NCI-H748 (cell line): Measurements from ENCODE around the gene BMP7.
A peak's percentile ranks its signal among the peaks of the same experiment; 100 is the strongest.

Experiments used
- DNase-seq: peaks from one replicate; lab custom pipeline; 2025; ENCODE audit not compliant: unreplicated experiment; lab: John Stamatoyannopoulos, UW

Gene BMP7

DNA sequence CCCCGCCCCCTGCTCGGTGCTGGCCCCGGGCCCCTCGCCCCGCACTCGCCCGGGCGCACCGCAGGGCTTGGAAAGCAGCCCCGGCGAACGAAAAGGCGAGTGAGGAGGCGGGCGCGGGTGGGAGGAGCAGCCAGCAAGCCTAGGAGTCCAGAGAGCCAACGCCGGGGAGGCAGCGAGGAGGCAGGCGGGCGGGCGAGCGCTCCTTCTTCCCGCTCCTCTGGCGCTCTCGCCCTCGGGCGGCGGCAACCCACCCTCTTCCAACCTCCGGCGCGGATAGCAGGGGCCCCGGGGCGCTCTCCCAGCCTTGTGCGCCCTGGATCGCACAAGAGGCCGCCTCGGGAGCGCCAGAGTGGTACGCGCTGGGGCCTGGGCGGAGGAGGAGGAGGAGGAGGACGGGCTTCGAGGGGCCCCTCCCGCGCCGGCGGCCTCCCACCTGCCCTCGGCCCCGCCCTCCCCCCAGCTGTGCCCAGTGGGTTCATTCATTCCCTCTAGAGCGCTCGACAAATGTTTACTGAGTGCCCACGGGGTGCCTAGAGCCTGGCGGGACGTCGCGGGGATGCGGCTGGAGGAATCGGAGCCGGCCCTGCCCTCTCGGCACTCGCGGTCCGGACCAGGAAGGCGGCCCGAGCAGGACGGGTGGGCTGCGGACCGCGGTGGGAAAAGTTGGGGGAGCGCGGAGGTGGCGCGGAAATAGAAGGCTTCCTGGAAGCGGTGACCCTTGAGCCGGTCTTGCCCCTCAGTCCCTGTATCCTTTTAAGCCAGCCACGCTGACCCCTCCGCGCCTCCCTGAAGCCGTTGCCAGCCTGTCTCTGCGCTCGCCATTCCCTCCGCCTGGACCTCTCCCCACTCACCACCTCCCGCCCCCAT is at the start of gene BMP7:
Gene BMP7, minus strand, starts transcription at position 351 of the 867 bp plus-strand sequence. CDS start 519 bp downstream, outside the sequence.
- DNase-seq: peak; percentile 66

DNA sequence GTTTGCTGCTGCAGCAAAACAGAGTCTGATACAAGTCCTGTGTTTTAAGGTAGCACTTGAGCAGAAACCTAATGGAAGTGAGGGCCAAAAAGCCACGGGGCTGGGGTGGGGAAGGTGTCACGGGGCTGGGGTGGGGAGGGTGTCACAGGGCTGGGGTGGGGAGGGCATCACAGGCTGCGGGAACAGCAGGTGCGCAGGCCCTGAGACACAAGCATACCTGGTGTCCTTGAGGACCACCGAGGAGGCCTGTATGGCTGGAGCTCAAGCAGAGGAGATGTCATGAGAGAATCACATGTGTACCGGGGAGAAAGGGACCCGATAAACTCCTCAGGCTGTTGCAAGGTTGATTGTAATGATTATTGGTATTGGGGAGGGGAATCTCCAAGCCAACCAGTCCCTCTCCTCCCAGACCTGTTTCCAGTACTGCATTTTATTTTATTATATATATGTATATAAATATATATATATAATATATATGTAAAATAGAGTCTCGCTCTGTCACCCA is 49.6 kb upstream of the BMP7 start:
- DNase-seq: no peak

DNA sequence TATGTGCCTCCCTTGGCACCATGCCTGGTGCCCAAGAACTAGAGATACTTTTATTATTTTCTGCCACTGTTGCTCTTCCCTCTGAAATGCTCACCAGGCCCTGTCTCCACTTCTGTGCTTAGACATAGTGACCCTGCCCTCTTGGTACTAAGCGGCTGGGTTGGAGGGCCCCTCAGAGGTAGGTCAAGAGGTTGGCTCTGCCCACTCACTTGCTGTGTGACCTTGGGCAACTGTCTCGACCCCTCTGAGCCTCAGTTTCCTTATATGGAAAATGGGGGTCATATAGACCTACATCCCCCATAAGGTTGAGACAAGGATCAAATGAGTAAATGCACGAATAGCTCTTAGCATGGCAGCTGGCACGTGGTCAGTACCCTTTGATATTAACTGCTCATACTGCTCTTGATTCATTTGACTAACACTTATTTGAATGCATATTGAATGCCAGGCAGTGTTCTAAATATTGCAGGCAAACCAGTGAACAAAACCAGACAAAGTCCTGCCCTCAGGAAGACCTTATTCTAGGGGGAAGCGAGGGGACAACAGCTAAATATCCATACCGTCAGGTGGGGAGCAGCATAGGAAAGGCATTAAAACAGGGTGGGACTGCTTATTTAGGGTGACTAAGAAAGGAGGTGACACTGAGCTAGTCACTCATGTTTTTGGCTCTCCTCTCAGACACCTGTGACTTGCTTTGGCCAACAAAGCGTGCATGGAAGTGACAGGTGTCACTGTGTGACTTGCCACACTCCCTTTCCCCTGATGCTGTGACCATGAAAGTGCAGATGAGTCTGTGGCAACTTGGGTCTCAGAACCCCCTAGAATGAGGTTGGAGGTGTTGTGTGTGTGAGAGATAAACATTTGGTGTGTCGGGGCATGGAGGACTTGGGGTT is 48.9 kb upstream of the BMP7 start:
- no peak for DNase-seq

DNA sequence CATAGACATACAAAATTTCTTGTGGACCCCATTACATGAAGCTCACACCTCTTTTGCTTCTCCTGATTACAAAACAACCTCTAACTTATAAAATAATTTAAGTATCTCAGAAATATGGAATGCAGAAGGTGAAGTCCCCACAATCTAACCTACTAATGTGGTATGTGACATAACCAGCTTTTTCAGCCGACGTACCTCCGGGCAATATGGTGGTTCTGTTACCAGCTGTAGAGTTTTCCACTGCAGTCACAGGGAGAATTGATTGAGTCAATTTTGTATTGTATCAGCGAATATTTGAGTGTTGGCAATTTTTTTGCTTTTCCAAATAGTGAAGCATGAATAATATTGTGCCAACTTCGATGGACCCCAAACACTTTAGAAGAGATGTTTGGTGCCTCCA is 47.5 kb upstream of the BMP7 start:
- DNase-seq: no peak

DNA sequence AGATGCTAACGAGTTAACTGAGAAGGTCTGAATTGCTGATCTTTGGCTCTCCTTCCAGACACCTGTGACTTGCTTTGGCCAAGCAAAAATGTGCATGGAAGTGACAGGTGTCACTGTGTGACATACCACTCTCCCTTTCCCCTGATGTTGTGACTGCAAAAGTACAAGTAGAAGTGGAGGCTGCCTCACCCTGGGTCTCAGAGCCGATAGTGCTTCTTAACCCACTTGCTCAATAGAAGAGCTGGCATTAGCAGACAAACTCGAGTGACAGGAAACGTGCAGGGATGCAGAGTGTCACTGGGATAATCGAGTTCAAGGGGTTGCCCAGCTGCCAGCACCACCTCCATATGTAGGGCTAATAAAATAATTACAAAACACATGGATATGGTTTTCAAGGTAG is 46.8 kb upstream of the BMP7 start:
- DNase-seq: no peak

DNA sequence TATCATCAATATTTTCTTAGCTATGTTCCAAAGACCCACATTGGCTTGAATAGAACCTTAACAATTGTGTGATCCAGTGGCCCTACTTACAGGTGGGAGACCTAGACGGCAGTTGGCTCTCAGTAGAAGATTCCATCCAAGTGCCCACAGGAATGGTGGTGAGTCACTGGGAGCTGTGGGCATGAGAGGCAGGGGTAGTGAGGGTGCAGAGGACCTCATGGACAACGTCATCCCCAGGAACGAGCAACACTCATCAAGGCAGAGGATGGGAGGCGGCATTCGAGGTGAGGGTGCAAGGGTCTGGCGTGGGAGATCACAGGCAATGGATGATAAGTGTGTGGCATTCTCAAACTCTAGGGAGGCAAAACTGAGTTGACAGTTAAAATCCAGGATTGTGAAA is 45.7 kb upstream of the BMP7 start:
- DNase-seq: no peak

DNA sequence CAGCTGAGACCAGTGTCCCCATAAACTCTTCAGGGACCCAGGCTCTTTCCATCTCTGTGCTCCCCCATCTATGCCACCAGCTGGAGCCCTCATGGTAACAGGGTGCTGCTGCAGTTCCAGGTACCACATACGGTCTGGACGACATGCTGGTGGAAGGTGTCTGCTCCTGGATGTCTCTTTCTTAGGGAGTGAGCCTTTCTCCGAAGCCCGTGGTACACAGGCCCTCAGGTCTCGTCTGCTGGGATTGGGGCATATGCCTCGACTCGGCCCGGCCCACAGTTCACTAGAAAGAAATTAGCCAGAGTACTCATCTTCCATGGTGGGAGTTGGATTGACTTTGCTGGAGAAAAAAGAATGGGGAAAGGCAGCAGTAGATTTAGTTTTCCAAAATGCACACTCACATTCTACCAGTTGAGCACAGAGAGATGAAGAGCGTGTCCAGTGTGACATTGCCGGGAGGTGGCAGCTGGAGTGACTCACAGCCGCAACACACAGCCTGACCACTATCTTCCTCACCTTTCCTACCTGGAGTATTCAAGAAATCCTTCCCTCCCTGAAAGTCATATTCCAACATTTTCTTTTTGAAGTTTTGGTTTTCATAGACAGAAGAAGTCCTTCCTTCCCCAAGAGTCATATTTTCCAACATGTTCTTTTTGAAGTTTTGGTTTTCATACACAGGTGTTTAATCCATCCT is 44.5 kb upstream of the BMP7 start:
- DNase-seq: no peak

DNA sequence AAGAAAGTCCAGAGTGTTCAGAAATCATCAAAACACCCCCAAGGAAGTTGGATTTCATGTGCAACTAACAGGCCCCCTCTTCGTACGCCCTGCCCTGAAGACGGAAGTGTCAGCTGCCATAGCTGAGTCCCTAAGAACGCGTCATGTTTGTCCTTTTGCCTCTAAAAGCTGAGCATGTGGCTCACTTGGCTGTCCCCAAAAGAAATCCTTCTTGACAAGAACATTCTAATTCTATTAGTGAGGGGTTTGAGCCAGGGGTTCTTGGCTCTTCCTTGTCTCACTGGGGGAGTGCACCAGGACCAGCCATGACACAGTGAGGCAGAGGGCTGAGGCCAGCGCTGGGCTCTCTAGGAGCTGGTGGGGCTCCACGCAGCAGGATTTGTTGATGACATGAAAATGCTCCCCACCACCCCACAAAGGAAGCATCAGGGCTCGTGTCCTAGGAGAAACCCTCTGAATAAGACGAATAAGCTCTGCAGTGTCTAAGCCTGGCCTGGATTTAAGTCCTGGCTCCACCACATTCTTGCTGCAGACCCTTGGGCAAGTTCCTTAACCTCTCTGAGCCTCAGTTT is 43.2 kb upstream of the BMP7 start:
- DNase-seq: no peak

DNA sequence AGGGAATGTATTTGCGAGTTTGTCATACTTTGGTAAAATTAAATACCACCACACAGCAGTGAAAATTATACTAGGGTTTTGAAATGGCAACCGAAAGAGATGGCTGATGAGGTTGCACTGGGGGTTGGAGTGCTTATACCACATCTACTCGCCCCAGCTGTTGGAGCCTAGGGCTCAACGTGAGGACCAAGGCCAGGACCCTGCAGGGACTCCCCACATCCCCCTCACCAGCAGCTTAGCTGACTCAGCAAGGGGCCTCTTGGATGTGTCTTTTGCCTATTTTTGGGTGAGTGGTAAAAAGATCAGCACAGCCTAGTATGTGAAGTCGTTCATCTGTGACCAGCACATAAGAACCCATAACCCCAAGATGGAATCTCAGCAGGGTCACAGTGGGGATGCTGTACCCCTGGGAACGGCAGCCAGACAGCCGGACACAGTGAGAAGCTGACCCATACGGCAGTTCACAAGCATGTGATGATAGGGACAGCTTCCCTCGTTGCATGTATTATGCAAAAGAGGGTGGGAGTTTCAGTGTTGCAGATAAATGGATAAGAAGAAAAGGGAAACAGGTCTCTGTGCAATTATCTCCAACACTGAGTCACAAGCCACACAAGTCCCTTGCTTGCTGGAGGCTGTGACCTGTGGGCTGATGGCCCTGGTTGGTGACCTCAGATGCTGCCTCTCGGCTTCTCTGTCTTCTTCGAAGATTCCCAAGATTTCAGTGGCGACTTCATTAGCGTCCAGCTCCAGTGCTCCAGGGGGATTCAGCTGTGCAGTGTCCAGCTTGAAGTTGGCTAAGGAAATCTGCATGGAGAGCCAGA is 42.2 kb upstream of the BMP7 start:
- no peak for DNase-seq

DNA sequence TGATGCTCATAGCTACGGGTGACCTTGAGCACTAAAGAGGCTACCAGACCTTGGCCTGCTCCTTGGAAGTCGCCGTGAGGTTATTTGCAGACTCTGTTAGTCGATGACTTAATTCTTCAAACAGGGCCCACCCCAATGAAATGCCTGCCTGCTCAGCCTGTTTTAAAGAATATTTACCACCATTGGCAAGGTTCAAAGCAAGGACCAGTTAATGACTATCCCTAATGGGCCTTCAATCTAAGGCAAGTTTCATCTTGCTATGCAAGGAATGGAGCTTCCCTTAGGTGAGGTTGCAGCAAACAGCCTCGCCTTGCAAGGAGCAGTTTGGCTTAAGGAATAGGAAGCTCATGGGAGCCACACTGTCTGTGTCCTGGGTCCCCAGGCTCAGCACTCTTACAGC is 40.3 kb upstream of the BMP7 start:
- DNase-seq: no peak

DNA sequence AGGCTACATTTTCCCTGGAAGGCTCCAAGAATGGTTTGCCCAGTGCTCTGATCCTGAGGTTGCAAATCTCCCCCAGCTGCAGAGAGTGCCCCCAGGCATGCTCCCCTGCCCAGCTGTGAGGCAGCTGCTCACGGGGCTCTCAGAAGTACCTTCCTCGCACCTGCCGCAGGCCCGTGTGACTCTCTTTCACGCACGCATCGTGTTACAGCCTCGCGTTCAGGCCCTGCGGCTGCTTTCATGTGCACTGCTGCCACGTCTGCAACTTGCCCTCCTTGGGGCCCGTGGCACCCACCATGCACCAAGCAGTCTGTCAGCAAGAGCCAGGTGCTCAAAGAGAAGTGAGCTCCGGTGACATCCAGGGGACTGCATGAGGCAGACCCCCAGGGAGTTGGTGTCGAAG is 34.6 kb upstream of the BMP7 start:
- DNase-seq: peak; percentile 12

DNA sequence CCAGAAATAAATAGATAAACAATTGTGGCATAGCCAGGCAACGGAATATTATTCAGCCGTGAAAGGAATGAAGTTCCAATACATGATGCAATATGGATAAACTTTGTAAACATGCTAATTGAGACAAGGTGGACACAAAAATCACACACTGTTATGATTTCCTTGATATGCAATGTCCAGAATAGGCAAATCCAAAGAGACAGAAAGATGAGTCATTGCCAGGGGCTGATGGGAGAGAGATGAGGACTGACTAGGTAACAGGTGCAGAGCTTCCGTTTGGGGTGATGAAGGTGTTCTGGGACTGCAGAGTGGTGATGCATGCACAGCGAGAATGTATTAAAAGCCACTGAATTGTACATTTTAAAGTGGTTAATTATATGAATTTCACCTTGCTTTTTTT is 32.0 kb upstream of the BMP7 start:
- DNase-seq: no peak

DNA sequence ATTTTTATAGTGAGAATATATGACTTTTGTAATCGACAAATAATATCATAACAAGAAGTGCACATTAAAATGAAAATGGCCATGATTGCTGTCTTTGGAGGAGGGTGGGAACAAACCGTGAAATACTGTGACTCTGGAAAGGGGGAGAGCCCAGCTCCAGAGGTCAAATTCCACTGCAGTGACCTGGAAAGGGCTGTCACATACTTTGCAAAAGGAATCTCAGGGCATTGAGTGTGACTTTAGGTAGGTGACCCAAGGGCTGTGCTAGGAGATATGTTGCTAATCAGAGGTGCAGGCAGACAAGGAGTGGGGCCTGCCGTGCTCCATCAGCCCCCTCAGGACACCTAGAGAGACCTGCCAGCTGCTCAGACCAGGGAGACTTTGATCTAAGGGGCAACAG is 28.1 kb upstream of the BMP7 start:
- no peak for DNase-seq

DNA sequence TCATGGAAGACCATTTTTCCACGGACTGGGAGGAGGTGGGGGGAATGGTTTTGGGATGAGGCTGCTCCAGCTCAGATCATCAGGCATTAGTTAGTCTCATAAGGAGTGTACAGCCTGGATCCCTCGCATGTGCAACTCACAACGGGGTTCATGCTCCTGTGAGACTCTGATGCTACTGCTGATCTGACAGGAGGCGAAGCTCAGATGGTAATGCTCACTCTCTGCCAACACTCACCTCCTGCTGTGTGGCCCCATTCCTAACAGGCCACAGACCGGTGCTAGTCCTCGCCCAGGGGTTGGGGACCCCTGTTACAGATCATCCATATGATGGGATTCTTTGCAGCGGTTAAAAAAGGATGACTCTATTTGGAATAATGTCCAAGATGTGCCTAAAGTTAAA is 27.6 kb upstream of the BMP7 start:
- no peak for DNase-seq

DNA sequence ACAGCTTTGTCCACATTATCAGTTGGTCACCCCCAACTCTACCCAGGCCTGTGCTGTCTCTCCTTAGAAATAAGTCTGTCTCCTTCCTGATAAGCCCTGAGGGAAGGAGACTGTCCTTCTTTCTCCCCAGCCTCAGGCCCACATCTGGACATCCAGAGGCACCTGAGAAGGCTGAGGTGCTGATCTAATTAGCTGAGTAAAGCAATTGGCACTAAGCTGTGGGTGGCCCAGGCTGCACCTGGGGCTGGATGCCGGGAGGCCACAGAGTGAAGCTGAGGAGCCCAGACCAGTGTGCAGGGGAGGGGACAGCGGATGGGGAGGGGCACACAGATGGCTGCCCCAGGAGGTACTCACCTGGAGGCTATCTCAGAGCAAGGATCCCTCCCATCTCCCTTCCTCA is 26.2 kb upstream of the BMP7 start:
- no peak for DNase-seq

DNA sequence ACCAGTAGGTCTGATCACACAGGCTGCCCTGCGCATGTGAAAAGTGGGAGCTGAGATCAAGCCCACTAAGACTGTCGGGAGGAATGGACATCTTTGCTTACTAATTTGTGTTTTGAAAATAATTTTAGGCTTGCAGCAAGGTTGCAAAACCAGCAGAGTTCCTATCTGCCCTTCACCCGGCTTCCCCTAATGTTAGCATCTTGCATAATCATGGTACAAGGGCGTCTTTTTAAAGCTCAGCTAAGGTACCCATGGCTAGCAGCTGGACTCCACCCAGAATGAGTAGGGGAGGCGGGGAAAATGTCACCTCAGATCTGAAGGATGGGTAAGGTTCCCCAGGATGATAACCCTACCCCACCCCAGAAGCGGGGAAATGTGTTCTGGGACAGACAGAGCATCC is 25.3 kb upstream of the BMP7 start:
- no peak for DNase-seq

DNA sequence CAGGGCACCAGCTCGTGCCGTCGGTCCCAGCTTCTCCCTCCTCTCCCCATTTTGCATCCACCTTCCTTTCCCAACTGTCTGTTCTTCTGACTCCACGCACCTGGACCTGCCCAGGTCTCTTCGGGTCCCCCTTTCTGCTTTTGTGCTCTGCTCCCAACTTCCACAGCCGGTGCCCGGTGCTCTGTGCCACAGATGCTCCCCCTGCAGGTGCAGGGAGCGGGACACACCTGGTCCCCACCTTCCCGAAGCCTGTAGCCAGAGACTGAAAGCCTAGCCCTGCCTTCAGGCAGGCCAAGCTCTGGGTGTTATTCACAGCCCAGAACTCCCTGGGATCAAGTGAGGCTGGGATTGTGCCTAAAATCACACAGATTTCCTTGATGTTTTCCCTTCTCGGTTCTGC is 24.6 kb upstream of the BMP7 start:
- peak; percentile 15 for DNase-seq

DNA sequence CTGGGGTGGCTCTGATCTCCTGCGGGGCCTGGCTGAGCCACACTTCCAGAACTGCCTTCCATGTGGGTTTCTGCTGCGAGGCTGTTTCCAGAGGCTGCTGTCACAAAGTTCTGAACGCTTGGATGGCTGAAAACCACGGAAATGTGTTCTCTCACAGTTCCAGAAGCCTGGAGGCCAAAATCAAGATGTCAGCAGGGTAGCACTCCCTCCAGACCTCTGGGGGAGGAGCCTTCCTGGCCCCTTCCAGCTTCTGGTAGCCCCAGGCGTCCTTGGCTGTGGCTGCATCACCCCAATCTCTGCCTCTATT is 23.7 kb upstream of the BMP7 start:
- DNase-seq: no peak

DNA sequence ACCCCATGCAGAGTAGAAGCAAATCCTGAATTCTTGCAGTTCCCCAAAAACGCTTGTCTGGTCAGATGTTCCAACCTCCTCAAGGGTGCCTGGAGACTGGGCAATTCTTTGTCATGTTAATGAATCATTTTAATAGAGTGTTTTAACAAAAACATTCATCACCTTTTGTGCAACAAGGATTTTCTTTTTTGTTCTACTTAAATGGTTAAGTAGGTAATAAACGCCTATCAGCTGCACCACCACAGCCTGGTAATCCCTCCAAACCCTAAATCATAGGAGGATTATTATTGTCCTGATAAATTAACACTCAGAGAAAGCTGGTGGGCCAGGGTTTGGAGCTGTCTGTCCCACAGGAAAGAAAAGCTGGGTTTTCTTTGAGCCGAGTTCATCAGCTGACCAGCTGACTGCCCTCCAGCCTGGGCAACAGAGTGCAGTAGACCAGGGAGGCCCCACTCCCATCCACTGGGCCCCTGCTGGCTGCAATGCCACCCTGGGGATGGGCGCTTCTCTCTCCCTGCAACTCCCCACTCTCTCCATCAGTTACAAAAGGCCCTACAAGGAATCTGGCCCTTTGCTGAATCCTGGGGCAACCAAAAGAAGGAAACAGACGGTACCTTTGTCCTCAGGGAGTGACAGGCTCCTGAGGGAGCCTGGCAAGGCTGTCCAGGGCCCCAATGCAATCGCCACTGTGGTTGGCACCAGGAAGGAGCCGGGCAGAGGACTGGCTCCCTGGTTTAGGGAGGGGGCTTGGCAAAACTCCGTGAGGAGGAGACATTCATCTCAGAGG is 23.1 kb upstream of the BMP7 start:
- DNase-seq: no peak
